Panc1 (cell line): ENCODE results near the gene KDM1B. TPM values are rescaled to one million over a fixed set of nuclear protein-coding genes. Genes with fewer than 3 reads are reported as not detected.
"Not testable (repeated sequence)": the region's sequence is repeated elsewhere in the genome, so short reads cannot be mapped to it uniquely, and the experiment has no call there.

Experiments
- ATAC-seq: fragments of 200-7000 bp; cut with Tn5 transposase; 2 replicates; pipeline ENCODE4 v1.9.1; 2020; ENCODE audit warnings: mild to moderate bottlenecking, moderate library complexity
- BruUV-seq: library from RNA; stranded (reverse); fragments of 400-500 nt; replicated peaks from 2 replicates; lab custom pipeline; 2021; lab: Mats Ljungman, UMichigan
- CTCF ChIA-PET: fragments of 300-600 bp; sonication (Branson Sonifier 250); formaldehyde crosslinking; loops from one replicate; lab custom pipeline; 2022; ENCODE audit warnings: antibody characterized with exemption; lab: Charles Lee
- POLR2A ChIA-PET: fragments of 300-600 bp; sonication (Branson Sonifier 250); formaldehyde crosslinking; loops from one replicate; lab custom pipeline; 2022; ENCODE audit warnings: antibody characterized with exemption; lab: Charles Lee
- DNase-seq: peaks from one replicate; pipeline ENCODE4 v3.0.0-alpha.2; 2010; ENCODE audit warnings: low read depth, low spot score
- H3K27ac ChIP-seq: 2 replicates; pipeline ENCODE4 v1.5.1; 2011; ENCODE audit warnings: mild to moderate bottlenecking, low read length, inconsistent platforms
- H3K27me3 ChIP-seq: fragments of 200-500 bp; sonication (Bioruptor generic); 2 replicates; pipeline ENCODE4 v1.6.0; 2014; ENCODE audit warnings: low read length, inconsistent platforms; ENCODE audit not compliant: control insufficient read depth, insufficient read depth
- H3K36me3 ChIP-seq: fragments of 200-500 bp; sonication (Bioruptor generic); 2 replicates; pipeline ENCODE4 v1.5.1; 2014; ENCODE audit warnings: inconsistent platforms, mild to moderate bottlenecking, low read length, moderate library complexity; ENCODE audit not compliant: control insufficient read depth, insufficient read depth
- H3K4me1 ChIP-seq: 2 replicates; pipeline ENCODE4 v1.5.1; 2011; ENCODE audit warnings: inconsistent platforms, mild to moderate bottlenecking, low read length, moderate library complexity; ENCODE audit not compliant: control insufficient read depth, insufficient read depth
- H3K4me3 ChIP-seq, 2 experiments: 2 replicates each; pipeline ENCODE4 v1.5.1; 2011 to 2012; ENCODE audit warnings: low read depth in 2 of 2, low read length in 2 of 2, mild to moderate bottlenecking in 2 of 2, inconsistent platforms in 1 of 2, moderate library complexity in 1 of 2
- H3K9me3 ChIP-seq: fragments of 200-500 bp; sonication (Bioruptor generic); 2 replicates; pipeline ENCODE4 v1.5.1; 2014; ENCODE audit warnings: low read depth, mild to moderate bottlenecking, inconsistent platforms, low read length, moderate library complexity; ENCODE audit not compliant: control insufficient read depth, insufficient read depth
- POLR2AphosphoS5 ChIP-seq: IDR thresholded peaks from 2 replicates; pipeline ENCODE4 v1.6.1; 2012; ENCODE audit warnings: mild to moderate bottlenecking, low read depth, low read length, moderate library complexity
- SIN3A ChIP-seq: IDR thresholded peaks from 2 replicates; pipeline ENCODE4 v1.6.1; 2012; ENCODE audit warnings: low read depth, mild to moderate bottlenecking, low read length, moderate library complexity, borderline replicate concordance; ENCODE audit not compliant: insufficient read depth
- TCF7L2 ChIP-seq: IDR thresholded peaks from 2 replicates; pipeline ENCODE4 v1.6.1; 2011; ENCODE audit warnings: mild to moderate bottlenecking, low read depth, low read length, inconsistent platforms
- in situ Hi-C: cut with HindIII; loops from 2 replicates; pipeline ENCODE4 v1.10.0; 2016; ENCODE audit warnings: low sequenced_read_pairs, low pct_unique_long_range_greater_than_20kb
- intact Hi-C: fragments of 100-400 bp; cut with micrococcal nuclease; formaldehyde crosslinking; loops from one replicate; pipeline ENCODE4 v1.10.0; 2022; ENCODE audit not compliant: unreplicated experiment
- total RNA-seq: library from RNA; stranded (reverse); gene quantifications from one replicate; pipeline ENCODE4 v1.2.1, GENCODE V29; 2021; ENCODE audit not compliant: unreplicated experiment
- TF ChIP-seq, protein P1 (sequence below), 2 experiments: IDR thresholded peaks; 2 replicates each; pipeline ENCODE4 v1.6.1; 2011 to 2012; ENCODE audit warnings: low read depth in 2 of 2, control low read depth in 1 of 2, low read length in 1 of 2, mild to moderate bottlenecking in 1 of 2, moderate library complexity in 1 of 2; ENCODE audit not compliant: insufficient read depth in 1 of 2
- TF ChIP-seq, protein P2 (sequence below): fragments of 450-650 bp; IDR thresholded peaks from 2 replicates; pipeline ENCODE4 v1.5.1; 2017; ENCODE audit warnings: mild to moderate bottlenecking

The KDM1B gene
- total RNA-seq, 1 experiment from 2014 or later: 27.1 TPM

DNA sequence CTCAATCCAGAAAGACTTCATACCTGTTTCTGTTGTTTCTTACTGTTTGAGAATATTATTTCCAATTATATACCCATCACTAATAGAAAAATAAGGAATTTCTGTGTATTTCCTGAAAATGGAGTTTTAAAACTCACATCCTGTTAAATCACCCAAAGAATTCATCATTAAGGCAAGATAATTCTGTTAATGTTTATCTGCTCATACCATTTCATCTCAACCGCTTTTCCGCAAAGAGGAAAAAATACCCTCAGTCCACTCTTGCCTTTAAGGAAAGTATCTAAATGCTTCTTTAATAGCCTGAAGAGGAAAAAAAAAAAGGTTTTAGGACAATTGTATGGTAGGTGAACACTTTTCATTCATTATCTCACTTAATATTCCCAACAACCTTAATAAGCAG is 7.6 kb upstream of the KDM1B start:
- ChIA-PET POLR2A (no interaction called here), CTCF (no interaction called here)
- H3K27ac ChIP-seq: no peak overlapping the region
- TF ChIP-seq POLR2AphosphoS5 (no peak), SIN3A (no peak), TCF7L2 (no peak)
- TF ChIP-seq, protein P1, sequence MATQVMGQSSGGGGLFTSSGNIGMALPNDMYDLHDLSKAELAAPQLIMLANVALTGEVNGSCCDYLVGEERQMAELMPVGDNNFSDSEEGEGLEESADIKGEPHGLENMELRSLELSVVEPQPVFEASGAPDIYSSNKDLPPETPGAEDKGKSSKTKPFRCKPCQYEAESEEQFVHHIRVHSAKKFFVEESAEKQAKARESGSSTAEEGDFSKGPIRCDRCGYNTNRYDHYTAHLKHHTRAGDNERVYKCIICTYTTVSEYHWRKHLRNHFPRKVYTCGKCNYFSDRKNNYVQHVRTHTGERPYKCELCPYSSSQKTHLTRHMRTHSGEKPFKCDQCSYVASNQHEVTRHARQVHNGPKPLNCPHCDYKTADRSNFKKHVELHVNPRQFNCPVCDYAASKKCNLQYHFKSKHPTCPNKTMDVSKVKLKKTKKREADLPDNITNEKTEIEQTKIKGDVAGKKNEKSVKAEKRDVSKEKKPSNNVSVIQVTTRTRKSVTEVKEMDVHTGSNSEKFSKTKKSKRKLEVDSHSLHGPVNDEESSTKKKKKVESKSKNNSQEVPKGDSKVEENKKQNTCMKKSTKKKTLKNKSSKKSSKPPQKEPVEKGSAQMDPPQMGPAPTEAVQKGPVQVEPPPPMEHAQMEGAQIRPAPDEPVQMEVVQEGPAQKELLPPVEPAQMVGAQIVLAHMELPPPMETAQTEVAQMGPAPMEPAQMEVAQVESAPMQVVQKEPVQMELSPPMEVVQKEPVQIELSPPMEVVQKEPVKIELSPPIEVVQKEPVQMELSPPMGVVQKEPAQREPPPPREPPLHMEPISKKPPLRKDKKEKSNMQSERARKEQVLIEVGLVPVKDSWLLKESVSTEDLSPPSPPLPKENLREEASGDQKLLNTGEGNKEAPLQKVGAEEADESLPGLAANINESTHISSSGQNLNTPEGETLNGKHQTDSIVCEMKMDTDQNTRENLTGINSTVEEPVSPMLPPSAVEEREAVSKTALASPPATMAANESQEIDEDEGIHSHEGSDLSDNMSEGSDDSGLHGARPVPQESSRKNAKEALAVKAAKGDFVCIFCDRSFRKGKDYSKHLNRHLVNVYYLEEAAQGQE (IDR thresholded peaks at IDR 0.05; ENCODE audit: insufficient read depth in 1 of 2, low read depth in 2 of 2, low read length in 1 of 2): no peak
- TF ChIP-seq, protein P2, sequence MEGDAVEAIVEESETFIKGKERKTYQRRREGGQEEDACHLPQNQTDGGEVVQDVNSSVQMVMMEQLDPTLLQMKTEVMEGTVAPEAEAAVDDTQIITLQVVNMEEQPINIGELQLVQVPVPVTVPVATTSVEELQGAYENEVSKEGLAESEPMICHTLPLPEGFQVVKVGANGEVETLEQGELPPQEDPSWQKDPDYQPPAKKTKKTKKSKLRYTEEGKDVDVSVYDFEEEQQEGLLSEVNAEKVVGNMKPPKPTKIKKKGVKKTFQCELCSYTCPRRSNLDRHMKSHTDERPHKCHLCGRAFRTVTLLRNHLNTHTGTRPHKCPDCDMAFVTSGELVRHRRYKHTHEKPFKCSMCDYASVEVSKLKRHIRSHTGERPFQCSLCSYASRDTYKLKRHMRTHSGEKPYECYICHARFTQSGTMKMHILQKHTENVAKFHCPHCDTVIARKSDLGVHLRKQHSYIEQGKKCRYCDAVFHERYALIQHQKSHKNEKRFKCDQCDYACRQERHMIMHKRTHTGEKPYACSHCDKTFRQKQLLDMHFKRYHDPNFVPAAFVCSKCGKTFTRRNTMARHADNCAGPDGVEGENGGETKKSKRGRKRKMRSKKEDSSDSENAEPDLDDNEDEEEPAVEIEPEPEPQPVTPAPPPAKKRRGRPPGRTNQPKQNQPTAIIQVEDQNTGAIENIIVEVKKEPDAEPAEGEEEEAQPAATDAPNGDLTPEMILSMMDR: no peak
- no peaks in the 10 kb centered on the region for H3K27me3 ChIP-seq
- no TSS peak for BruUV-seq
- in situ Hi-C loops: no loop called here
- ATAC-seq (no peak), DNase-seq (no peak)
- no peak overlapping the region for H3K4me3 ChIP-seq
- intact Hi-C loops: no loop called here
- H3K4me1 ChIP-seq: no peaks in the 10 kb centered on the region
- no peaks in the 10 kb centered on the region for H3K36me3 ChIP-seq
- no peaks in the 10 kb centered on the region for H3K9me3 ChIP-seq

- no peaks in the 10 kb centered on the region; the same call in 1 of the 2 replicates for H3K4me1 ChIP-seq
- no peak overlapping the region for H3K27ac ChIP-seq
- no peaks in the 10 kb centered on the region for H3K27me3 ChIP-seq
- H3K36me3 ChIP-seq: no peaks in the 10 kb centered on the region
- no peak overlapping the region for H3K4me3 ChIP-seq
- TF ChIP-seq POLR2AphosphoS5 (no peak), TCF7L2 (no peak), SIN3A (no peak)
- TF ChIP-seq, protein P2: no peak
- TF ChIP-seq, protein P1 (IDR thresholded peaks at IDR 0.05; ENCODE audit: insufficient read depth in 1 of 2, low read depth in 2 of 2, low read length in 1 of 2): no peak
- CTCF ChIA-PET: no interaction called here
- ATAC-seq (no peak), DNase-seq (peak; percentile 15)
- no peaks in the 10 kb centered on the region for H3K9me3 ChIP-seq
- POLR2A ChIA-PET: no interaction called here
- in situ Hi-C loops: no loop called here
- intact Hi-C loops: no loop called here
- no TSS peak for BruUV-seq
These were observed 6.8 kb upstream of the KDM1B start for GRCh38 chr6:18148304-18149025.

DNA sequence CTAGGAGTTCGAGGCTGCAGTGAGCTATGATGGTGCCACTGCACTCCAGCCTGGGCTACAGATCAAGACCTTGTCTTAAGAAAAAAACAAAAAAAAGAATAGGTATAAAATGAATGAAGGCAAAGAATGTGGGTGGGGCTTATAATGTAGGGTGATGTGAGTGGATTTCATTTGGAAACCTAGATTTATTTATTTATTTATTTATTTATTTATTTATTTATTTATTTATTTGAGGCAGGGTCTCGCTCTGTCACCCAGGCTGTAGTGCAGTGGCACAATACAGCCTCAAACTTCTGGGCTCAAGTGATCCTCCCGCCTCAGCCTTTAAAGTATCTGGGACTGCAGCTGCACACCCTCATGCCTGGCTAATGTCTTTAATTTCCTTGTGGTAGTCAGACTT is 3.8 kb upstream of the KDM1B start:
- in situ Hi-C loops, H3K27ac ChIP-seq, H3K9me3 ChIP-seq, BruUV-seq, H3K4me1 ChIP-seq, DNase-seq, CTCF ChIA-PET, H3K36me3 ChIP-seq, POLR2A ChIA-PET, H3K4me3 ChIP-seq, intact Hi-C loops, ATAC-seq, H3K27me3 ChIP-seq: not testable (repeated sequence)
